Hematopoietic multipotent progenitor cell (in vitro differentiated cells): Measurements from ENCODE around the gene EYA4. TPM values are rescaled to one million over a fixed set of nuclear protein-coding genes. Genes with fewer than 3 reads are reported as not detected.

Experiments
- DNase-seq, 3 donors: peaks; one replicate each; pipeline ENCODE4 v3.0.0-alpha.2; 2011 to 2015; ENCODE audit warnings: low read depth in 2 of 3, low spot score in 2 of 3
- total RNA-seq: library from RNA; depleted of rRNA; stranded (reverse); fragments of >200 nt; gene quantifications from one replicate; pipeline ENCODE4 v1.2.3, GENCODE V29; 2012

EYA4 gene
- total RNA-seq, 1 donor: under 0.01 TPM

DNA sequence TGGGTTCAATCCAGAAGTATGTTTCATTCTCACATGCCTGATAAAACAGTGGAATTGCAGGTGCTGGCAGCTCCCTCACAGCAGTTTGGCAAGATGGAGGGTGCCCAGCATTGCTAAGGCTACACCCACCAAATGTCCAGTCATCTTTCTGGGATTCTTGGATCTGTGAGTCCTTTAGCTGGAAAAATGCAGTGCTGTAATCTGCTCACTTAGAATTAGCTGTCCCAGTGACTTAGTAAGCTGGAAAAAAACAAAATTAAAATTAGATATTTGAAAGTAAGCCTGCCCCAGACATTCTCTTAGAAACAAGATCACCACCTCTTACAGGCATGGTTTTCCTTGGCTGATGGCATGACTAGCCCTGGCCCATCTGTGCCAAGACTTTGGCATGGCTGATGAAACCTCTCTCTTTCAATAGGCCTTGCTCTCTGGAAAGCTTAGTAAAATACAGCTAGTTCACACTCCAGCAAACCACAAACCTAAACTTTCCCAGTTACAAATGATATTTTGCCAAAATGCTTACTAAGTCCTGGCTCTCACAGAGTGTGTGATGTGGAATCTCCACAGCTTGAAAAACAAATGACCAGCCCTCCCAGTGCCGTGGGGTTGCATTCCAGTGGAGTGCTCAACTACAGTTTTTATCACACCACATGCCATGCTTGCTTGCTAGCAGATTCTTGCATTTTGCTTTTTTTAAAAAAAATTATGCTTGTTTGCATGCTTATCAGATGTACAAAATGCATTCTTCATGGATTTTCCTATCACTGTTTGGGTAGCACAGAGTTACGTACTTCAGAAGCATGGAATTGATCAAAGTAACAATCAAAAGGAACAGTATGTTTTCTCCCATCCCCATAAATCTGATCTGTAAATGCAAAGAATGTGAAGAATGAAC, 261.5 kb downstream of the EYA4 start:
- DNase-seq: no peak

DNA sequence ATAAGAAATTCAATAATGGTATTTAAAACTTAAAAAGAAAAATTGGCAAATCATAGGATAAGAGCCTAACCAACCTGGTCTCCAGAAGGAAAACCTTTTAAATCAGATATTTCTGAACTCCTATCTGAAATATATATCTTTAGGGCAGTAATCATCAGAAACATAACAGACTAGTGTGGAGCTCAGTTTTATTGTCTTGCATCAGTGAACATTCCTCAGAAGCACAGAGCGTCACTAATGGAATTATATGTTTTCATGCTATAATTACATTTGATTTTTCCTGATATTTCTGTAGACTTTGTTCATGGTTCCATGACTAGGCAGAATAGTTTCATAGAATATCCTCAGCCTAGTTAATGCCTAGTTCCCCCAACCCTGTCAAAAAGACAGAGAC, 262.2 kb downstream of the EYA4 start:
- no peak for DNase-seq

DNA sequence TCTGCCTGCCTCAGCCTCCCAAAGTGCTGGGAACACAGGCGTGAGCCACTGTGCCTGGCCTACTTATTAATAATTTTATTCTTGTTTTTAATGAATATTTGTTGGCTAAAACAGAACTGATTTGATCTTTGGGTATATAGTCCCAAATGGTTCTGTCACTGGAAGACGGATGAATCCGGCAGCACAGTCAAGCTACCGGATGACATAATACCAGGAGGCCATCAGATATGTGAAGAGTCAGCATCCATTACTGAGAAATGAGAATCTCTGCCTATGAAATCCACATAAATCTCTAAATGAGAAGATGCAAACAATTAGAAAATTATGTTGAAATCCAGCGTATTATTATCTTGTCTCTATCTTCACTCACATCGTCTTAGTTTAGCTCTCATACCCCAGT, 263.0 kb downstream of the EYA4 start:
- no peak for DNase-seq

DNA sequence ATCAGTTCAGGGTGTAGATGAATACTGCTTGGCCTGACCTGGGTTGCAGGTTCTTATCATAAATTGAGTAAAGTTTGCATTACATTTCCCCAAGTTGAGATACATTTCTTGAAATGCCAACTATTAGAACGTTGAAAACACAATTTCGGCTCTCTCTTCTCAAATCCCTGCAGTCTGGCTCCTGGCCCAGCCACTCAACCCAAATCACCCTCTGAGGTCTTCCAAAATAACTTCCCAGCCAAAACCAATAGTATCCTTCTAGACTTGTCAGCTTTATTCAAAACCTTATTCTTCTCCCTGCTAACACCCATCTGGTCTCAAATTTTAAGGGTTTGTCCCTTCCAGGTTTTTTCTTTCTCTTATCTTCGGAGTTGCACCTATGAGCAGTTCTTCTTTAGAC, 263.6 kb downstream of the EYA4 start:
- DNase-seq: no peak

DNA sequence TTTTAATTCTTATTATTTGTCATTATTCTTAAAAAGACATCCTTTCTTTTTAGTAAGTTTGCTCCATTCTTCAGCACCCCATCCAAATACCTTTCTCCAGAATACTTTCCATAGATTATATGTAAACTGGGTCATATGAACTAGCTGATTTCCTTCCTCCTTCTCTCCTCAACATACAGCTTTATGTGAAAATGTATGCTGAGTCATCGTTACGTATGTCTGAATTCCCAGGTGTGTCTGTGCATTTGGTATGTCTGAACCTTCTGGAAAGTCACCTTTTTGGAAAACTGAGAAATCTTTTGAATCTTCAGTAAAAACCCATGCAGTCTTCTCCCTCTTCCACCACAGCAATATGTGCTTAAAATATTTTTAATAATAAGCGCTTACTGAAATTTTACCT, 264.5 kb downstream of the EYA4 start:
- no peak for DNase-seq

DNA sequence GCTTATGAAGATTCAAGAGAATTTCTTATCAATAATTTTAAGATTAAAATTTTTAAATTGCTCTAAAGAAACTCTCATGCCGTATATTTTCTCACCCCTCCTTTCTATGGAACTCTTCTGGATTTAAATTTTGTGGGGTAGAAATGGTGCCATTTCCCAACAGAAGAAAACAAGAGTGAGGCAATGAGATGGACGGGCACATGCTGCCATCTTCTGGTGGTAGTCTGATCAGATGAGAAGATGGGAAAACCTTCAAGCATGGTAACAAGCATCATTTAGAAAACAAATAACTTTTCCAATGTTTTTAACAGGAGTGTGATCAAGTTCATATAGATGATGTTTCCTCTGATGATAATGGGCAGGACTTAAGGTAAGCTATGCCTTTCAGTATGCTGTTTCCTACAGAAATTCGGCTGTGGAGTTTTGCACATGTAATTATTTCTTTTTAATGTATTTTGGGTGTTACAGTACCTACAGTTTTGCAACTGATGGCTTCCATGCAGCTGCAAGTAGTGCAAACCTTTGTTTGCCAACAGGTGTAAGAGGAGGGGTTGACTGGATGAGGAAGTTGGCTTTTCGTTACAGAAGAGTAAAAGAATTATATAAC, 271.4 kb downstream of the EYA4 start:
- peak in 2 of 3 donors; percentile 23 to 62 for DNase-seq

DNA sequence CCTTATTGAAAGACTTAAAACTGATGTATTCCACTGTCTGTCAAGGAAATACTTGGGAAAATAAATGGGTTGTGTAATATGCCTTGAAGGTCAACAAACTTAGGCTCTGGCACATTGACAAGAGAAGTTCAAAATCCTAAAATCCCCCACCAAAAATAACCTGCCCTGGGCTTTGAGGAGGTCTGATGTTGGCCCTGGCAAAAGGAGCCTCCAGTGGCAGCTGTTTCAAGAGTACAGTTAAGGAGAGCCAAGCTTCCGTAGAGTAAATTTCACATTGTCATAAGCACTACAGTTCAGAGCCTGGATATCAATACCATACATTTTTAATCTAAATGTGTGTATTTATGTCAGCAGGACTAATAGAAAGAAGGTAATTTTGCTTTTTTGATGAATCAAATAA, 282.7 kb downstream of the EYA4 start:
- no peak for DNase-seq

DNA sequence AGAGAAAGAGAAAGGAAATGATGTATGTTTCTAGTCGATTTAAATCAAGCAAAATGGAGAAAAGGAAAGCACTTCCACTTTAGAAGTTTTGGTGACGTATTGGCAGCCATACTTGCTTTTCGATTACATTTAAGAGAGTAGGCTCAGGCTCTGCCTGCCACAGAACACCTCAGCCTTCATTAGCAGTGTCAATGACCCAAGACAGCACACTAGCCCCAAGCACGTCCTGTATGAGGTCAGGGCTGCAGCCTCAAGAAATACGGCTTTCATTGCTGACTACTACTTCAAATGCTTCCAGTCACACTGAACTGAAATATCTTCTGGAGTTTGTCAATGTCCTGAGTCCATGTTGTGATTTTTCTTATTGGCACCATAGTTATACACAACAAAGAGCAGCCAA, 285.3 kb downstream of the EYA4 start:
- DNase-seq: no peak

DNA sequence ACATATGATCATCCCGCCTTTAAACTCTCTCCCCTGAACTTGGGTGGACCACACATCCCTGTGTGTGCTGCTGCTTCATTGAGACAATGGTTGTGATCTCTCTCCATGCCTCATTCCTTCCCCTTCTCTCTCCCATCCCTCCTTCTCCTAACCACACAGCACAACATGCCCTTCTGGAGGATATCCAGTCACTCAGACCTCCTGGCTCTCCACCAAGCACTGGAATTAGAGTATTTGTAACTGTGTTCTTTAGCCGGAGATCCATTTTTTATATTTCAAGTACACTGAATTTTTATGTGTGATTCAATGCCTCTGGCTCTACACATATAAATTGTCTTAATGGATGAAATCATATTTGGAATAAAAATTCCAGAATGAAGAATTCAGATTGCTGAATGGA, 287.4 kb downstream of the EYA4 start:
- DNase-seq: no peak

DNA sequence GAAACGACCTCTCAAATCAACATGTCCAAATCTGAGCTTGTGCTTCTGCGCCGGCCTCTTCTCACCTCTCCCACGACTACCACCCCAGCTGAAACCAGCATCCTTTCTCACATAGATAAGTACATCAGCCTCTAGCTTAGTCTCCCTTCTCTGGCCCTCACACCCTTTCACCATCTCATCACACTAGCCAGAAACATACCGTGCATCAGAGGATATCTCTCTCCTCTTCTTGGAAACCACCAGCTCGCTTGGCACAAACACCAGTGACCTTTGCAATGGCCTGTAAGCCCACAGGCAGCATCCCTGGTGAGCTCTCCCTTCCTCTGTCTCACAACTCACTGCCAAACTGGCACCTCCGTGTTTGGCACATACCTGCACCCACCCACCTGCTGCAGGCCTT, 291.8 kb downstream of the EYA4 start:
- DNase-seq: no peak

DNA sequence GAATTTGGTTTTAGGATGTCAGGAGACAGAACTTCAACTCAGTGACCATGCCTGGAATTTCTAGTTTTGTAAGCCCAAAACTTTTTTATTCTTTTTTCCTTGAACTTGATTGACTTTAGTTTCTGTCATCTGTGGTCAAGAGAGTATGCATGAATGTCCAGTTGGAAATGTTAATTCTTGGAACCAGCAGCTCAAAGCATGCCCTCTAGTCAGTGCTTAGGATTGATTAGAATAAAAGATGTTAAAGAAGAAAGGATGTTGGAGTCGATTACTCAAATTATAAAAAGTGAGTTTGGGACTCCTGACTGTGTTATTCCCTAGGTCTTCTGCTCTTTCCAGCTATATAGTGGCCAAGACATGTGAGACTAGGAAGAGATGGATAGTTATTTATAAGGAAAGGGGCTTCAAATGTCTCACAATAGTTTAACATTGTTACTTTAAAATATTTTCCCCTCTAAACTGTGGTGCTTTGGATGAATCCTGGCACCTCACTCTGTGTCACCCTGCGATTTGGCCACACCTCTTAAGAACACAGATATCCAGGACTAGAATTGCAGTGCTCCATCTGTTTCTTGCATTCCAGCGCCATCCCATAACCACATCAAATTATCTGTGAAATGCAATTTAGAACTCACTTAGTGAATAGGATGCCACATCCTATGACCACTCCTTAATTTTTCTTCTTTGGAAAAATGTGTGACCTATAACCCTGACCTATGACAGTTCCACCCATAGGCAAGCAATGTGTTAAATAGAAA, 298.5 kb downstream of the EYA4 start:
- no peak for DNase-seq

DNA sequence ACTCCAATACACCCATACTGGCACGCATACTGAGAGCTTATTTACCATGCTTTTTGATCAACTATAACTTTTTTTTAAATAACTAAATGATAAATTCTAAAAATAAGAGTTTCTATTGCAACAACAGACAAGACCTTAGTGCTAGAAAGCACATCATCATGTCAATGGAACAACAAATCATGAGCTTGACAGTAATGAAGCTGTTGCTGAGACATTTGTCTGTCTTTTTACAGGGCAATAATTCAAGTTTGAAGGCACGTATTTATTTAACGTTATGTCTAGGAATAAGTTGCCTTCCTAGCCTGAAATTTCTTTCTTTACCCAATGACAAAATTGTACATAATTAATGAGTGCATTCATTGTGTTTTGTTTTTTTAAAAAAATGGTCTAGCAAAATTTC, 299.2 kb downstream of the EYA4 start:
- DNase-seq: no peak

DNA sequence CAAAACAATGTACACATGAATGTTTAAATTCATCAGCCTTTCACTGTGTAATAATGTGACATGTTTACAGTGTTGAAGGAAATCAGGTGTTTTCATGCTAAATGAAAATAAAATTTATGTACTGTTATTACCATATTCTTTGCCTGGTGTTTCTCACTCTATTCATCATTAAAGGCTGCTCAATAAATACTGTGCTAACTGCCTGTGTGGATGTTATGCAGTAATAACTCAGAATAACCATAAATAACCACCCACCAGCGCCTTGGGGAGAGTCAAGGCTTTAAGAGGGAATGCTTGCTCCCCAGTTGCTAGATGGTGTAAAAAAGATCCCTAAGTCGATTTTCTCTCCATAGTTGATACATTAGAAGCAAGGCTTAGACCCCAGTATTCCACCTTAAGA, 299.9 kb downstream of the EYA4 start:
- no peak for DNase-seq

DNA sequence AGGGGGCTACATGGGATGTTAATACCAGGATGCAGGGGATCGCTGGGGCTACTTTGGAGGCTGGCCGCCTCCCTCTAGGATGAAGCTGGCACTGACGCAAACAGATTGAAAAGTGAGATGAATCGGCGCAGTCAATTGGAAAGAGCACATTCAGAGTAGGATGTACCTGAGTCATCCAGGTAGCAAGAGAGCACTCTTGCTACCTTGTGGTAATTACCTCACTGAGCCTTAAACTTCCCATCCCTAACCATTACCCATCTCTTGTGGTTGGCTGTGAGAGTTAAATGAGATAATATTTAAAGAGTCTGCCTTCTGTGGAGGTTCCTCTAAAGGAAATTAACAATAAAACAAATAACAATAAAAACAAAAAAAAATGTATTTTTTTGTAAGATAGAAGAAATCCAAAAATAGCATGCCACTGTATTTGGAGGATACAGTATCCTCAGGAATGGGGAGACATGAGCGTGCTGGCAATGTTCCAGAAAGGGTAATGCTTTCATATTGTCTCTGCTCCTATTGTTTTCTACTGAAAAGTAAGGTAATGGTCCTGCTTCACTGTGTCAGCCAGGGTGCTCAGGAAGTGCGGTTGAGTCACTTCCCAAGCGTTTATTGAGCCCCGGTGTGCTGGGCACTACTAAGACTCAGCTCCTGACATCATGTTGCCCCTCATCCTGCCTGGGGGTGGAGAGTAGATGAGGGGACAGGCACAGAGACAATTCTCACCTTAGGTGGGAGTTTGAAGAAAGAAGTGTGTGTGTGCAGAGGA, 301.1 kb downstream of the EYA4 start:
- DNase-seq: no peak

DNA sequence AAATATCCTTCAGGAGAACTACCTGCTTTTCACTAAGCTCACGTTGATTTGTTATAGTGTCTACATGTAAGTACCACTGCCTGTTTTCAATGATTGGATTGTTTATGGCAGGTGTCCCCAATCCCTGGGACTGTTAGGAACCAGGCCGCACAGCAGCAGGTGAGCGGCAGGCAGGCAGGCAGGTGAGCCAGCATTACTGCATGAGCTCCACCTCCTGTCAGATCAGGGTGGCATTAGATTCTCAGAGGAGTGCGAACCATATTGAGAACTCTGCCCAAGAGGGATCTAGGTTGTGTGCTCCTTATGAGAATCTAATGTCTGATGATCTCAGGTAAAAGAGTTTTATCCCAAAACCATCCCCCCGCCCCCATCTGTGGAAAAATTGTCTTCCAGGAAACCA, 303.3 kb downstream of the EYA4 start:
- no peak for DNase-seq

DNA sequence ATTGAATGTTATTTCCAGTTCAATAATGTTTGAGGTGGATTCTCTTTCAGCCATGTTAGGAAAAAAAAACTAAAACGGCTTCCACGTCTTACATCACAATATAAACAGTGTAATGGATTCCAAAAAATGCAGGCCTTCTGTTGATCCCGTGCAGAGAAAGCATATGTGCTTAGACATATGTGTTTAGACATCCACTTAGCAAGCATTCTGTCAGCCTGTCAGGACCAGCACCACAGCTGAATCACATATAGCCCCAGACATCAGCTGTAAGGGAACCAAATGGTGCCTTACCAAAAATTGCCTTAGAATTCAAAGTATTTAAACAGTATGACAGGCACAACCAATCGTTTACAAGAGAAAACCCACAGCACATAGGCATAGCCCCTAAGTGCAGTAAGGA, 304.9 kb downstream of the EYA4 start:
- DNase-seq: no peak

DNA sequence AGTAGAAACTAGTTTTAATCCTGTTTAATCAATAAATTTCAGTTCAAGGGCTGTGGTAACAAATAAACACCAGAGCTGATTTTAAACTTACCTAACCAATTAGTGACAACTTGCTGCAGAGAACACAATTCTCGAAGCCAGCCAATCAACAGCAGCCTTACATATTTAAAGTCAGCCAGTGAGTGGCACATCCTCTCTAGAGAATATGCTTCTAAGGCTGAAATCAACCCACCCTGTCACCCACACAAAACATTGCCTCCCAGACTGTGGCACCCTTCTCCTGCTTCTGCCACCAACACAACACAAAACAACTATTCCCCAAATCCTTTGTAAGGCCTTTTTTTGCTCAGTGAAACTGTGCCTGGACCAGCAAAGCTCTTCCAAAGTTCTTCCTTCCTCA, 306.0 kb downstream of the EYA4 start:
- DNase-seq: peak in 1 of 3 donors; percentile 16

DNA sequence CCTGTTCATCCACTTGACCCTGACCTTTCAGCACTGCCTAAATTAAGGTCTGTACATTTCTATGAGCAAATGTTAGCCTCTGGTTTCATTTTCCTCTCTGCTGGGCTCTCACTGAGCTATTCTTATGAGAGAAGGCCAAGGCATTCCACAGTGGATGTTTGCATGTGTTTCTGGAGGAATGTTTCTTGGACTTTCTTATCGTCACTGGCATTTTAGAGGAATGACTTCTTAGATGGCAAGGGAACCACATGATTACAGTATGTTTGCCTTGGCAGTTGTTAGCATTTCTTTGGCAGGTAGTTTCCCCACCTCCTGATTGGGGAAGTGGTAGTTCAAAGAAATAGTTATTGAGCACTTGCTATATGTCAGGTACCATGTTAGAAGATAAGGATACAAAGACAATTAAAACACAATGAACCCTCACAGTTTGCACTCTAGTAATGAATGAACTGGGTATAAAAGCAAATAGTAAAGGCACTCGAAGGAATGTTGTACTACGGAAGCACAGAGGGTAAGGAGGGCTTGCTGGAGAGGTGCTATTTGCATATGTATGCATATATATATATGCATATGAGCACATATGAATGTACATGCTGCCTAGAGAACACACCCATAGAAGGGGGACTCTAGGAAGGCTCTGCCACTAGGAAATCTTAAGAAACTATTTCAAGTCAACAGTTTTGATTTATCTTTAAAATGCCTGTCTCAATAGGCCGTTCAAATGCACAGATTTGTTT, 307.4 kb downstream of the EYA4 start:
- DNase-seq: no peak

DNA sequence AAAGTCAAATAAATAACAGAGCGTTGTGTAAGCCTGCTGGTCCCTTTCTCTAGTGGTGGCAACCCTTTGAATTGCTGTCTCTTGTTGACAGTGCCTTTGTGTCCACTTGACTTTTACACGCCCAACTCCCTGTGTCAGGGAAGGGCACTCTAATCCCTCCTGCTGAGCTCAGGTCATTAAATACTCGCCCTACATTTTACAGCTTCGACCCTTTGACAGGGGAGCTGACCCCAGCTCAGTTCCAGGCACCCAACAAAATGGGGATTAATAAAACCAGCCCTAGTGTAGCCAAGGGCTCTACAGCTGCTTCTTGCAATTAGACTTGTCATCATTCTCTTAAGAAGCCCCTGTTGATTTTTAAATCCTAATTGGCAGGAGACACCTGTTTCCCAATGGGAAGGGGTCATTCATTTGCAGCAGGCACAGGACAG, 308.2 kb downstream of the EYA4 start:
- DNase-seq: no peak

DNA sequence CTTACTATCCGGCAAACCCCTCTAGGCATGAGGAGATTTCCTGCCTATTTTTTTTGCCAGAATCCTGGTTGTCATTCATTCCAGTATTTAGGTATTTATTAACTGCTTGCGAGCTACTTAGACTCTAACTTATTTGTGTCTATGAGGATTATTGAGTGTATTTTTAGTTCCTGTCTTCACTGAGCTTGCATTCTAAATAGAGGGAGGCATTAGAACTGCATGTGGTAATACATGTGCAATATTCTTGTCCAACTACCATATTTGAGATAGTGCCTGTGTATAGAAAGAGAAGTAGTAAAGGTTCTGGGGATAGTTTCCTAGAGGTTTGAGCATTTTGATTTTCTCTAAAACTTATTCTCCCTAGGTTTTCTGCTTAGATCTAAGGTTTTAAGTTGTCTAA, 308.9 kb downstream of the EYA4 start:
- DNase-seq: no peak
